Left ventricle myocardium superior (tissue), 1 donor: ENCODE results near the gene PFKFB2. TPM values are rescaled to one million over a fixed set of nuclear protein-coding genes. Genes with fewer than 3 reads are reported as not detected.

Experiments used
- ATAC-seq: fragments of 200-7000 bp; cut with Tn5 transposase; one replicate; pipeline ENCODE4 v1.9.1; 2020; ENCODE audit warnings: mild to moderate bottlenecking, moderate library complexity
- DNase-seq: peaks from one replicate; pipeline ENCODE4 v3.0.0-alpha.2; 2020
- intact Hi-C: fragments of 100-400 bp; cut with micrococcal nuclease; formaldehyde crosslinking; loops from one replicate; pipeline ENCODE4 v1.11.0; 2022
- long read RNA-seq: library from polyadenylated mRNA; unstranded; transcript quantifications from one replicate; pipeline ENCODE4 v2.0.0, GENCODE V29; 2021
- total RNA-seq: library from RNA; stranded (reverse); fragmentation: NEBNext Ultra II Directional; extraction: Animal tissue kit (Norgen Biotek cat#: 25700); gene quantifications from one replicate; pipeline ENCODE4 v1.2.1, GENCODE V29; 2021
- donor health status: DM: no; HTN: yes; CAD: no; lungs with severe emphysema.

Gene PFKFB2
- total RNA-seq, result 99.0 TPM
- long read RNA-seq, full-length matches to known transcripts, result 48 of 152 reads
- long read RNA-seq, partial matches to known transcripts, result 19 of 152 reads
- long read RNA-seq, other reads (novel, unspliced or antisense), result 85 of 152 reads

- ATAC-seq (peak; percentile 88), DNase-seq (peak; percentile 98)
- intact Hi-C loops, result no loop called here
Measured at GRCh38 chr1:207052911-207053769, at the start of gene PFKFB2. Gene PFKFB2, plus strand, starts transcription at chr1:207053275. Its CDS starts 1,443 bp downstream, at chr1:207054718.

GRCh38 chr1:207004931-207005830 is 47.9 kb upstream of the PFKFB2 start:
- ATAC-seq (peak; percentile 81), DNase-seq (no peak)
- intact Hi-C loops, result no loop called here

- no peak for DNase-seq
- intact Hi-C loops, result no loop called here
- no peak for ATAC-seq
Measured at GRCh38 chr1:207006083-207006482, 47.0 kb upstream of the PFKFB2 start.

GRCh38 chr1:207006914-207007313 is 46.2 kb upstream of the PFKFB2 start:
- no peak for DNase-seq
- ATAC-seq, result no peak
- intact Hi-C loops, result no loop called here

- DNase-seq (no peak), ATAC-seq (no peak)
- intact Hi-C loops, result no loop called here
Measured at GRCh38 chr1:207007352-207008033, 45.6 kb upstream of the PFKFB2 start.

GRCh38 chr1:207009182-207009850 is 43.8 kb upstream of the PFKFB2 start:
- intact Hi-C loops, result no loop called here
- no peak for DNase-seq
- ATAC-seq, result peak; percentile 37

- no peak for ATAC-seq
- no peak for DNase-seq
- intact Hi-C loops, result no loop called here
Measured at GRCh38 chr1:207009945-207010344, 43.1 kb upstream of the PFKFB2 start.

GRCh38 chr1:207010726-207011125 is 42.3 kb upstream of the PFKFB2 start:
- no peak for ATAC-seq
- intact Hi-C loops, result no loop called here
- DNase-seq, result no peak

- intact Hi-C loops, result no loop called here
- no peak for DNase-seq
- ATAC-seq, result no peak
Measured at GRCh38 chr1:207013321-207014085, 39.6 kb upstream of the PFKFB2 start.

- no peak for ATAC-seq
- intact Hi-C loops, result no loop called here
- no peak for DNase-seq
Measured at GRCh38 chr1:207014728-207015127, 38.3 kb upstream of the PFKFB2 start.

GRCh38 chr1:207015791-207016190 is 37.3 kb upstream of the PFKFB2 start:
- intact Hi-C loops, result no loop called here
- no peak for DNase-seq
- no peak for ATAC-seq

GRCh38 chr1:207017615-207018559 is 35.2 kb upstream of the PFKFB2 start:
- ATAC-seq (peak; percentile 61), DNase-seq (no peak)
- intact Hi-C loops, result no loop called here

GRCh38 chr1:207018707-207019106 is 34.4 kb upstream of the PFKFB2 start:
- ATAC-seq (no peak), DNase-seq (no peak)
- intact Hi-C loops, result no loop called here

GRCh38 chr1:207019161-207019560 is 33.9 kb upstream of the PFKFB2 start:
- DNase-seq, result no peak

GRCh38 chr1:207019661-207020060 is 33.4 kb upstream of the PFKFB2 start:
- ATAC-seq, result no peak
- intact Hi-C loops, result no loop called here
- DNase-seq, result no peak

More at GRCh38 chr1:207019161-207019560, 33.9 kb upstream of the PFKFB2 start:
- ATAC-seq, result no peak
- intact Hi-C loops, result no loop called here

GRCh38 chr1:207020065-207020708 is 32.9 kb upstream of the PFKFB2 start:
- intact Hi-C loops, result no loop called here
- ATAC-seq, result no peak
- DNase-seq, result no peak

GRCh38 chr1:207020709-207021107 is 32.4 kb upstream of the PFKFB2 start:
- DNase-seq (no peak), ATAC-seq (no peak)
- intact Hi-C loops, result no loop called here
